ENCODE measurements around the gene CAMK2D.

The CAMK2D gene

GRCh38 chr4:113682730-113683537, 78.6 kb downstream of the CAMK2D start:
- no peak for DNase-seq (ENCODE audit: low spot score)

GRCh38 chr4:113678641-113679040, 82.9 kb downstream of the CAMK2D start:
- DNase-seq (ENCODE audit: low spot score), result no peak

GRCh38 chr4:113677325-113677724, 84.2 kb downstream of the CAMK2D start:
- no peak for DNase-seq (ENCODE audit: low spot score)

GRCh38 chr4:113675731-113676697, 85.5 kb downstream of the CAMK2D start:
- no peak for DNase-seq (ENCODE audit: low spot score)

GRCh38 chr4:113674733-113675132, 86.8 kb downstream of the CAMK2D start:
- DNase-seq (ENCODE audit: low spot score), result no peak

GRCh38 chr4:113674251-113674650, 87.3 kb downstream of the CAMK2D start:
- no peak for DNase-seq (ENCODE audit: low spot score)

- peak; percentile 43 for DNase-seq (ENCODE audit: low spot score)
Observed at GRCh38 chr4:113673450-113673849, 88.1 kb downstream of the CAMK2D start.

GRCh38 chr4:113666386-113667114, 95.0 kb downstream of the CAMK2D start:
- DNase-seq (ENCODE audit: low spot score), result no peak

- DNase-seq (ENCODE audit: low spot score), result no peak
Observed at GRCh38 chr4:113665036-113665435, 96.5 kb downstream of the CAMK2D start.

GRCh38 chr4:113662581-113662980, 99.0 kb downstream of the CAMK2D start:
- DNase-seq (ENCODE audit: low spot score), result no peak

GRCh38 chr4:113659127-113659526, 102.4 kb downstream of the CAMK2D start:
- no peak for DNase-seq (ENCODE audit: low spot score)

GRCh38 chr4:113657586-113658233, 103.8 kb downstream of the CAMK2D start:
- DNase-seq (ENCODE audit: low spot score), result no peak

GRCh38 chr4:113653871-113654270, 107.7 kb downstream of the CAMK2D start:
- no peak for DNase-seq (ENCODE audit: low spot score)

- peak; percentile 52 for DNase-seq (ENCODE audit: low spot score)
Observed at GRCh38 chr4:113646442-113646822, 115.1 kb downstream of the CAMK2D start.

- no peak for DNase-seq (ENCODE audit: low spot score)
Observed at GRCh38 chr4:113645771-113646441, 115.6 kb downstream of the CAMK2D start.

GRCh38 chr4:113645288-113645687, 116.2 kb downstream of the CAMK2D start:
- no peak for DNase-seq (ENCODE audit: low spot score)

- no peak for DNase-seq (ENCODE audit: low spot score)
Observed at GRCh38 chr4:113644398-113644797, 117.1 kb downstream of the CAMK2D start.

GRCh38 chr4:113643505-113643904, 118.0 kb downstream of the CAMK2D start:
- DNase-seq (ENCODE audit: low spot score), result no peak

GRCh38 chr4:113641025-113641431, 120.5 kb downstream of the CAMK2D start:
- no peak for DNase-seq (ENCODE audit: low spot score)

- DNase-seq (ENCODE audit: low spot score), result no peak
Observed at GRCh38 chr4:113639326-113639725, 122.2 kb downstream of the CAMK2D start.

- DNase-seq (ENCODE audit: low spot score), result no peak
Observed at GRCh38 chr4:113638562-113638832, 123.0 kb downstream of the CAMK2D start.

Measured in ecto neural progenitor cell (in vitro differentiated cells).